HG03565 (cell line): ENCODE results near the gene ZNF577.
"Not testable (repeated sequence)": the region's sequence is repeated elsewhere in the genome, so short reads cannot be mapped to it uniquely, and the experiment has no call there.

Experiments used
- ATAC-seq: cut with Tn5 transposase; IDR thresholded peaks from one replicate; pipeline ENCODE4 v1.9.1; 2021; ENCODE audit warnings: mild to moderate bottlenecking, moderate library complexity; ENCODE audit not compliant: unreplicated experiment

The ZNF577 gene

DNA sequence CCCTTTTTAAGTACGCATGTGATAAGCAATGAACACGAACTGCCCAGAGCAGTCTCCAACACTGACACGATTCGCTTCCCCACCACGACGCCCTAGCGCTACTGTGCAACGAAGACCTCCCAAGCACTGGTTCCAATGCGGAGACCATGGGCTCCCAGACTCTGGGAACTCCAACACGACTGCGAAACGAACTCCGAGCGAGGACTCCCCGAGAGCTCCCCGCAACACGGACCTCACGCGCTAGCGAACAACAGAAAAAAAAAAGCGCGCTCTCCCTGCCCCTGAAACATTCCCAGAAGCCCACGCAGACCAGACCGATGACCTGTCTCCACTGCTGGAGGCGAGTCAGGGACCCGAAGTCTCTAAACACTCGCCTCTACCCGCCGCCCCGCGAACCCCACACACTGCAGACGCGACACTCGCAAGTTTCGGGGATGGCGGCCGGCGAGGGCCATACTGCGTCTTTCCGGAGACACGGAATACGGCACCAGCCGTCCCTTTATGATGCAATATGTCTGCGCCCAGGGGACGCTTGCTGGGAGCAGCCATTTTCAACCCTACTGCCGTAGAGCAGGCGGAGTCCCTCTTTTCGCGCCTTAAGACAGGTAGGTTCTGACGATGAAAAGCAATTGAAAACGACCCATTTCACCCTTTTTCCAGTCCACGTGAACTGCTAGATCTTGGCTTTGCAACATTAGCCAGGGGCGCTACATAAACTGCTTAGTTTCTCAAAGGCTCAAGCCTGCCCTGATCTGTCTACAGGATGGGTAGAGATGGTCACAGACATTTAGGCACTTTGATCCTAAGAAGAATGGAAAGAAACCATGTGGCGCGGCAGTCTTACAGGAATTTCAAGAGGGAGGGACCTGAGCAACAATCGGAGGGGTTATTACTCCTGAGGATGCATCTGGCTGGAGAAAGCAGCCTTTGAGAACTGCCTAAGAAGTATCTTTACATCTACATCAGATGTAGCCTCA, at the start of gene ZNF577:
ZNF577 (minus strand) TSS at position 430 of the 977 bp plus-strand sequence. CDS start 7,569 bp downstream, outside the sequence.
- ATAC-seq = no peak

DNA sequence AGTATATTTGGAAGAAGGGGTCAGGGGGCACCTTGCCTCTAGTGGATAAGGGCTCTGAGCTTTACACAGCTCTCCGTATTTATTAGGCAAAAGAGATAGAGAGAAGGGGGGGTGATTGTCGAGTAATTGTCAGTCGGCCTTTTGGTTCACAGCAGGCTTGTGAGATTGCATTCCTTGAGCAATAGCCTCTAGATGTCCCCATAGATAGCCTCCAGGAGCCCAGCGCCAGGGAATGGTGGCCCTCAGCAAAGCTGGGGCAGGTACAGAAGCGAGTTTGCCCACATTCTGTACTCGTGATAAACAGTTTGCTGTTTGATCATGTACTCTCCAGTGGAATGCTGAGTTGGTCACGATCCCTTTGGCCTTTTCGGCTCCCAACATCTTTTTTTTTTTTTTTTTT, 44.2 kb upstream of the ZNF577 start:
- no peak for ATAC-seq

- no peak for ATAC-seq
Observed at GRCh38 chr19:51927859-51928258, 40.1 kb upstream of the ZNF577 start.

- ATAC-seq = peak; percentile 75
Observed at GRCh38 chr19:51926784-51927741, 39.3 kb upstream of the ZNF577 start, which contains the start of gene ZNF613. Gene ZNF613 (plus strand): TSS chr19:51927472. CDS start chr19:51936221, 8,749 bp downstream.

DNA sequence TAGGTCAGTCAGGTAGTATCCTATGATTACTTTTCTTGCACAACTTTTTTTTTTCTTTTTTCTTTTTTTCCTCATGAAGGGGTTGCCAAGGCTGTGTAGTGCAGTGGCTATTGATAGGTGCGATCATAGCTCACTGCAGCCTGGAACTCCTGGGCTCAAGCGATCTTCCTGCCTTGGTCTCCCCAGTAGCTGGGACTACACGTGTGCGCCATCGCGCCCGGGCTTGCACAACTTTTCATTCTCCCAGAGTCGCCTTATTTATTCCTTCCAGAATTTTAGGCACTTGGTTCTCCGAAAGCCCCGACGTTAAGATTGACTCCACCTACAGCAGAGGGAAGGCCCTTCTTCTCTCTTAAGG, 38.7 kb upstream of the ZNF577 start:
- no peak for ATAC-seq

DNA sequence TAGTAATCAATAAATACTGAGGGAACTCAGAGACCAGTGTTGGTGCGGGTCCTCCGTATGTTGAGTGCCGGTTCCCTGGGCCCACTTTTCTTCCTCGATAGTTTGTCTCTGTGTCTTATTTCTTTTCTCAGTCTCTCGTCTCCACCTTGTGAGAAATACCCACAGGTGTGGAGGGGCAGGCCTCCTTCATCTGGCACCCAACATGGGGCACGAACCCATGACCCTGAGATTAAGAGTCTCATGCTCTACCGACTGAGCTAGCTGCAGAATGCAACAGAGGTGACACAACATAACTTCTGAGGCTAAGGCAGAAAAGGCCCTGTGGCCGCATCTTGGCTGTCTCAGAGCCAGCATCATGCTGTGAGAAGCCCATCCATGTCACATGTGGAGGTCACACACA, 34.2 kb upstream of the ZNF577 start:
- ATAC-seq = no peak

DNA sequence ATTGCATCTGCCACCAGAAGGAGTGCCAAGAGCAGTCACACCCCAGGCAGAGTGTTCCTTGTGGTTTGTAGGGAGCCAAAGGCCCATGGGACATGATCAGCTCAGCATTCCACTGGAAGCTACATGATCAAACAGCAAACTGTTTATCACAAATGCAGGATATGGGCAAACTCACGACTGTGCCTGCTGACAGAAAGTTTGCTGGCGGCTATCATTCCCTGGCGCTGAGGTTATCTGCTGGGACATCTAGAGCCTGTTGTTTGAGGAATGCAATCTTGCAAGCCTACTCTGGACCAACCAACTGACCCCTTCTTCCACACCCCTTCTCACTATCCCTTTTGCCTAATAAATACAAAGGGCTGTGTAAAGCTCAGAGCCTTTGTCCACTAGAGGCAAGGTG, 31.9 kb upstream of the ZNF577 start:
- ATAC-seq = no peak

GRCh38 chr19:51916167-51916566, 28.4 kb upstream of the ZNF577 start:
- no peak for ATAC-seq

- no peak for ATAC-seq
Observed at GRCh38 chr19:51915324-51915867, 27.6 kb upstream of the ZNF577 start.

DNA sequence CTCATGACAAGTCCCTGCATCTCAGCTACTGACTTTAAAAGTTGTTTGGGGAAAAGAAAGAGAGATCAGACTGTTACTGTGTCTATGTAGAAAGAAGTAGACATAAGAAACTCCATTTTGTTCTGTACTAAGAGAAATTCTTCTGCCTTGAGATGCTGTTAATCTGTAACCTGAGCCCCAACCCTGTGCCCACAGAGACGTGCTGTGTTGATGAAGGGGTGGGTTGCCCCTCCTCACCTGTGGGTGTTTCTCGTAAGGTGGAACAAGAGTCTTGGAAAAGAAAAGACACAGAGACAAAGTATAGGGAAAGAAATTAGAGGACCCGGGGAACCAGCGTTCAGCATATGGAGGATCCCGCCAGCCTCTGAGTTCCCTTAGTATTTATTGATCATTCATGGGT, 20.2 kb upstream of the ZNF577 start:
- ATAC-seq = not testable (repeated sequence)

DNA sequence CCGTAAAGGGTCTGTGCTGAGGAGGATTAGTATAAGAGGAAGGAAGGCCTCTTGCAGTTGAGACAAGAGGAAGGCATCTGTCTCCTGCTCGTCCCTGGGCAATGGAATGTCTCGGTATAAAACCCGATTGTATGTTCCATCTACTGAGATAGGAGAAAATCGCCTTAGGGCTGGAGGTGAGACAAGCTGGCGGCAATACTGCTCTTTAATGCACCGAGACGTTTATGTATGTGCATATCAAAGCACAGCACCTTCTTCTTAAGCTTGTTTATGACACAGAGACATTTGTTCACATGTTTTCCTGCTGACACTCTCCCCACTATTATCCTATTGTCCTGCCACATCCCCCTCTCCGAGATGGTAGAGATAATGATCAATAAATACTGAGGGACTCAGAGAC, 18.4 kb upstream of the ZNF577 start:
- not testable (repeated sequence) for ATAC-seq

DNA sequence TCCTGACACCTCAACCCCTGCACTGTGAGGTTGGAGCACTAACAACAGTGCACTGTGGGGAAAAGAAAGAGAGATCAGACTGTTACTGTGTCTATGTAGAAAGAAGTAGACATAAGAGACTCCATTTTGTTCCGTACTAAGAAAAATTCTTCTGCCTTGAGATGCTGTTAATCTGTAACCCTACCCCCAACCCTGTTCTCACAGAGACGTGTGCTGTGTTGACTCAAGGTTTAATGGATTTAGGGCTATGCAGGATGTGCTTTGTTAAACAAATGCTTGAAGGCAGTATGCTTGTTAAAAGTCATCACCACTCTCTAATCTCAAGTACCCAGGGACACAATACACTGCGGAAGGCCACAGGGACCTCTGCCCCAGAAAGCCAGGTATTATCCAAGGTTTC, 17.9 kb upstream of the ZNF577 start:
- ATAC-seq = not testable (repeated sequence)

- no peak for ATAC-seq
Observed at GRCh38 chr19:51905206-51905605, 17.5 kb upstream of the ZNF577 start.

DNA sequence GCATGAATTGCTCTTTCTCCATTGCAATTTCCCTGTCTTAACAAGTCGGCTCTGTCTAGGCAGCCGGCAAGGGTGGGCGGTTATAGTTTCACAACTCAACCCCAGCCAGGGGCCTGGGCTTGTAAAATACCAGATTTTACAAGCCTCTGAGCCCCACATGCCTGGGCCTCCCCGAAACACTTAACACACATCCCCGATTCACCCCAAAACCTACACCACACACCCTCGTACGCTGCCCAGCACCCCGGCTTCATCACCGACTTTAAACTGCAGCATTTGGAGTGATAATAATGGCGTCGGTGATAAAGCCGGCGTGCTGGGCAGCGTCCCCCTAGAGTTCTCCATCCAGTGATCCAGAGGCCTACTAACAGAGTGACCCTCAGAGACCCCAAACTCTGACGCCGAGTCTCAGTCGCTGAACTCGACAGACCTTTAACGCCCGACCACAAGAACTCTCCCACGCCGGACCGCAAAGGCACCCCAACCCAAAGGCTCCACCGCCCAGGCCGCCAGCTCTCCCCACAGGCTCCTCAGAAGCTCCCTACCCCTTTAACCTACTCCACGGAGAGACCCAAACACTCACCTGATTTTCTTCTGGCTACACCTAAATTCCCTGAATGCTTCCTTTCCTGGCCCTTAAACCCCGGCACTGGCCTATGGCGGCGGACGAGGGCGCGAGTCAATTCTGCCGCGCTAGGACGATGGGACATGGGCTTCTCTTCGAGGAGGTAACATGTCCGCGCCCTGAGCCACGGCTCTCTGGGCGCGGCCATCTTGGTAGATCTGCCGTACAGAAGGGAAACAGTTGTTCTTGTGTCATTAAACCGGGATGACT, 16.8 kb upstream of the ZNF577 start, which contains the start of gene ZNF649:
ZNF649 (minus strand) TSS at position 687 of the 835 bp plus-strand sequence. CDS start 4,910 bp downstream, outside the sequence.
- peak; percentile 60 for ATAC-seq

DNA sequence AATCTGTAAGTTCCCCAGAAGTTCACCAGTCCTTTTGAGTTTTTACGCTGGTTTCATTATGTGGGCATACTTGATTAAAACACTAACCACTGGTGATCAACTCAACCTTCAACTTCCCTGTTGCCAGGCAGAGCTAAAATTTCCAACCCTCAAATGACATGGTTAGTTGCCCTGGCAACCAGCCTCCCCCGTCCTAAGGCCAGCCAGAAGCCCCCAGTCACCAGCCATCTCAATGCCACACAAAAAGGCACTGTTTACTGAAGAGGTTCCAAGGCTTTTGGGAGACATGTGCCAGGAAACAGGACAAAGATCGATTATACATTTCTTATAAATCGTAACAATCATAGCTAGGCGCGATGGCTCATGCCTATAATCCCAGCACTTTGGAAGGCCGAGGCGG, 15.4 kb upstream of the ZNF577 start:
- no peak for ATAC-seq

- no peak for ATAC-seq
Observed at GRCh38 chr19:51901860-51902259, 14.1 kb upstream of the ZNF577 start.

DNA sequence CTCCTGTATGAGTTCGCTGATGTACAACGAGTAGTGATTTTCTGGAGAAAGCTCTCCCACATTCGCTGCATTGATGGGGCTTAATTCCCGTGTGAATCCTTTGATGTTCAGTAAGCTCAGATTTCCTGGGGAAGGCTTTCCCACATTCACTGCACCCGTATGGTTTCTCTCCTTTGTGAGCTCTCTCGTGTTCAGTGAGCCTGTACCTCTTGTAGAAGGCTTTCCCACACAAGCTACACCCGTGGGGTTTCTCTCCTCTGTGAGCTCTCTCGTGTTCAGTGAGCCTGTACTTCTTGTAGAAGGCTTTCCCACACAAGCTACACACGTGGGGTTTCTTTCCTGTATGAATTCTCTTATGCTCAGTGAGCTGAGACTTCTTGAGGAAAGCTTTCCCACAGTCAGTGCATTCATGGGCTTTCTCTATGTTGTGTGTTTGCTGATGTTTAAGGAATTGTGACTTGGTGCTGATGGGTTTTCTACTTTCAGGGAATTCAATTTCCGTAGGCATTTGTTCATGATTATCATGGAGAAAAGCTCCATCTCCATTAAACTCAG, 3.5 kb upstream of the ZNF577 start:
- ATAC-seq = no peak

- no peak for ATAC-seq
Observed at GRCh38 chr19:51889934-51890333, 2.2 kb upstream of the ZNF577 start.

DNA sequence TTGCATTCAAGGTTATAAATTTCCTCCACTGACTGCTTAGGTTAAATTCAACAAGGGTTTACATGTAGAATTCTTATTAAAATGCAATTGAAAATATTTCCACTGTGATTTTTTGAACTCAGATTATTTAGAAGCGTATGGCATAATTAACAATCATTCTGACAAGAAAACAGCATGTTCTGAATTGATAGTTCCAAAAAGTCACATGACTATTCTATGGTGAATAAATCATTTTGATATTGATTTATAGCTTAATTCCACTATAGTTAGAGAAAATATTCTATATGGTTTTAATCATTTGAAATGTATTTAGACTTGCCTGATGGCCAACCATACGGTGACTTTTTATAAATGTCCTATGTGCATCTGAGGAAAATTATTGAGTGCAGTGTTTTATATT, 3.0 kb downstream of the ZNF577 start:
- no peak for ATAC-seq

DNA sequence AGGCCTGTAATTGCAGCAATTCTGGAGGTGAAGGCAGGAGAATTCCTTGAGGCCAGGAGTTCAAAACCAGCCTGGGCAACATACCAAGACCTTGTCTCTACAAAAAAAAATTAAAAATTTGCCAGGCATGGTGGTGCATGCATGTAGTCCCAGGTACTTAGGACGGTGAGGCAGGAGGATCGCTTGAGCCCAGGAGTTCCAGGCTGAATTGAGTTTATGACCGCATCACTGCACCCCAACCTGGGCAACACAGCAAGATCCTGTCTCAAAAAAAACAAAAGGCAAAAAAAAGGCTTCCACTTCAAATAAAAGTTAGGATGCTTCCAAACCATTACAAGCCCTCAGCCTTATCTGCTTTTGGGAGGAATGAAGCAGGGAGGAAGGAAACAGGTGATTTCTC, 5.2 kb downstream of the ZNF577 start:
- no peak for ATAC-seq
